Panc1 (cell line): ENCODE results near the gene DNAI2.
"Not testable (repeated sequence)": the region's sequence is repeated elsewhere in the genome, so short reads cannot be mapped to it uniquely, and the experiment has no call there.

Experiments used
- POLR2AphosphoS5 ChIP-seq: IDR thresholded peaks from 2 replicates; pipeline ENCODE4 v1.6.1; 2012; ENCODE audit warnings: mild to moderate bottlenecking, low read depth, low read length, moderate library complexity
- TF ChIP-seq, protein P1 (sequence below): fragments of 450-650 bp; IDR thresholded peaks from 2 replicates; pipeline ENCODE4 v1.5.1; 2017; ENCODE audit warnings: mild to moderate bottlenecking
- TF ChIP-seq, protein P2 (sequence below), 2 experiments: IDR thresholded peaks; 2 replicates each; pipeline ENCODE4 v1.6.1; 2011 to 2012; ENCODE audit warnings: low read depth in 2 of 2, control low read depth in 1 of 2, low read length in 1 of 2, mild to moderate bottlenecking in 1 of 2, moderate library complexity in 1 of 2; ENCODE audit not compliant: insufficient read depth in 1 of 2

DNA sequence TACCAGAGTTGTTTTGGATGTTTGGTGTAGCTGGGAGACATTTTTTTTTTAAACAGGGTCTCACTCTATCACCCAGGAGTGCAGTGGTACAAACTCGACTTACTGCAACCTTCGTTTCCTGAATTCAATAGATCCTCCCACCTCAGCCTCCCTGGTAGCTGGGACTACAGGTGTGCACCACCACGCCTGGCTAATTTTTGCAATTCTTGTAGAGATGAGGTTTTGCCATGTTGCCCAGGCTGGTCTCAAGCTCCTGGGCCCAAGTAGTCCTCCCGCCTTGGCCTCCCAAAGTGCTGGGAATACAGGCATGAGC, 8.2 kb downstream of the DNAI2 start:
- TF ChIP-seq, protein P1, sequence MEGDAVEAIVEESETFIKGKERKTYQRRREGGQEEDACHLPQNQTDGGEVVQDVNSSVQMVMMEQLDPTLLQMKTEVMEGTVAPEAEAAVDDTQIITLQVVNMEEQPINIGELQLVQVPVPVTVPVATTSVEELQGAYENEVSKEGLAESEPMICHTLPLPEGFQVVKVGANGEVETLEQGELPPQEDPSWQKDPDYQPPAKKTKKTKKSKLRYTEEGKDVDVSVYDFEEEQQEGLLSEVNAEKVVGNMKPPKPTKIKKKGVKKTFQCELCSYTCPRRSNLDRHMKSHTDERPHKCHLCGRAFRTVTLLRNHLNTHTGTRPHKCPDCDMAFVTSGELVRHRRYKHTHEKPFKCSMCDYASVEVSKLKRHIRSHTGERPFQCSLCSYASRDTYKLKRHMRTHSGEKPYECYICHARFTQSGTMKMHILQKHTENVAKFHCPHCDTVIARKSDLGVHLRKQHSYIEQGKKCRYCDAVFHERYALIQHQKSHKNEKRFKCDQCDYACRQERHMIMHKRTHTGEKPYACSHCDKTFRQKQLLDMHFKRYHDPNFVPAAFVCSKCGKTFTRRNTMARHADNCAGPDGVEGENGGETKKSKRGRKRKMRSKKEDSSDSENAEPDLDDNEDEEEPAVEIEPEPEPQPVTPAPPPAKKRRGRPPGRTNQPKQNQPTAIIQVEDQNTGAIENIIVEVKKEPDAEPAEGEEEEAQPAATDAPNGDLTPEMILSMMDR = not testable (repeated sequence)
- TF ChIP-seq, protein P2, sequence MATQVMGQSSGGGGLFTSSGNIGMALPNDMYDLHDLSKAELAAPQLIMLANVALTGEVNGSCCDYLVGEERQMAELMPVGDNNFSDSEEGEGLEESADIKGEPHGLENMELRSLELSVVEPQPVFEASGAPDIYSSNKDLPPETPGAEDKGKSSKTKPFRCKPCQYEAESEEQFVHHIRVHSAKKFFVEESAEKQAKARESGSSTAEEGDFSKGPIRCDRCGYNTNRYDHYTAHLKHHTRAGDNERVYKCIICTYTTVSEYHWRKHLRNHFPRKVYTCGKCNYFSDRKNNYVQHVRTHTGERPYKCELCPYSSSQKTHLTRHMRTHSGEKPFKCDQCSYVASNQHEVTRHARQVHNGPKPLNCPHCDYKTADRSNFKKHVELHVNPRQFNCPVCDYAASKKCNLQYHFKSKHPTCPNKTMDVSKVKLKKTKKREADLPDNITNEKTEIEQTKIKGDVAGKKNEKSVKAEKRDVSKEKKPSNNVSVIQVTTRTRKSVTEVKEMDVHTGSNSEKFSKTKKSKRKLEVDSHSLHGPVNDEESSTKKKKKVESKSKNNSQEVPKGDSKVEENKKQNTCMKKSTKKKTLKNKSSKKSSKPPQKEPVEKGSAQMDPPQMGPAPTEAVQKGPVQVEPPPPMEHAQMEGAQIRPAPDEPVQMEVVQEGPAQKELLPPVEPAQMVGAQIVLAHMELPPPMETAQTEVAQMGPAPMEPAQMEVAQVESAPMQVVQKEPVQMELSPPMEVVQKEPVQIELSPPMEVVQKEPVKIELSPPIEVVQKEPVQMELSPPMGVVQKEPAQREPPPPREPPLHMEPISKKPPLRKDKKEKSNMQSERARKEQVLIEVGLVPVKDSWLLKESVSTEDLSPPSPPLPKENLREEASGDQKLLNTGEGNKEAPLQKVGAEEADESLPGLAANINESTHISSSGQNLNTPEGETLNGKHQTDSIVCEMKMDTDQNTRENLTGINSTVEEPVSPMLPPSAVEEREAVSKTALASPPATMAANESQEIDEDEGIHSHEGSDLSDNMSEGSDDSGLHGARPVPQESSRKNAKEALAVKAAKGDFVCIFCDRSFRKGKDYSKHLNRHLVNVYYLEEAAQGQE (IDR thresholded peaks at IDR 0.05; ENCODE audit: insufficient read depth in 1 of 2, low read depth in 2 of 2, low read length in 1 of 2) = not testable (repeated sequence)
- TF ChIP-seq POLR2AphosphoS5 = not testable (repeated sequence)
